ENCODE measurements around the gene EEPD1. TPM values are rescaled to one million over a fixed set of nuclear protein-coding genes. Genes with fewer than 3 reads are reported as not detected.

EEPD1 gene
- total and polyA plus RNA-seq, 7 experiments from 2014 or later: 2.2 to 15.8 (median 11.3) TPM

DNA sequence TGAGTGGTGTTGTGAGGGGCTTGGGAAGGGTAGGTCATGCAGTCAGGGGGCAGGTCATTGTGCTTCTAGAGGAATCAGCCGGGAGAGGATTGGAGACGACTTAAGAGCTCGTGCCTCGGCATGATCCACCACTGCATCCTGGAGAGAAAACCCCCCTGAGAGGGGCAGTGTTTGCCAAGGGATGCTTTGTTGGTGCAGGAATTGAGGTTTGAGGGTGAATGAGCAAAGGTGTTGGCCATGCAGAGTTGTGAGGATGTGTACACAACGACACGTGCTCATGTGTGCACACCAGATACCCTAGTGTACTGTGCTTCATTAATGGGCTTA lies 151.0 kb downstream of the EEPD1 start:
- no peaks in the 10 kb centered on the region for H3K27me3 ChIP-seq (ENCODE audit: control insufficient read depth in 2 of 2, insufficient read depth in 2 of 2, low read length in 2 of 2)
- H3K9me3 ChIP-seq (ENCODE audit: control insufficient read depth in 2 of 3, low read length in 3 of 3): no peaks in the 10 kb centered on the region
- POLR2A ChIA-PET: no interaction called here
- H3K4me1 ChIP-seq (ENCODE audit: control insufficient read depth in 2 of 2, insufficient read depth in 2 of 2, low read length in 2 of 2): no peaks in the 10 kb centered on the region
- CTCF ChIA-PET: no interaction called here
- H3K4me3 ChIP-seq (ENCODE audit: low read length): no peak overlapping the region
- H3K36me3 ChIP-seq (ENCODE audit: control insufficient read depth in 2 of 3, insufficient read depth in 3 of 3, low read length in 3 of 3): no peaks in the 10 kb centered on the region
- no peaks in the 10 kb centered on the region for H3K27me3 Mint-ChIP-seq
- peaks cover 0 to 1% (median 0%) of the 10 kb centered on the region in 11 donors for H3K9me3 Mint-ChIP-seq
- intact Hi-C loops (cut with micrococcal nuclease): no loop called here
- peaks cover 0 to 17% (median 0%) of the 10 kb centered on the region in 5 donors for H3K36me3 Mint-ChIP-seq
- H3K27ac Mint-ChIP-seq: no peak overlapping the region
- ATAC-seq (no peak), DNase-seq (no peak)
- no peak overlapping the region for H3K4me3 Mint-ChIP-seq
- H3K27ac ChIP-seq (ENCODE audit: low read depth, low read length): no peak overlapping the region
- H3K4me1 Mint-ChIP-seq: peaks cover 0 to 5% (median 0%) of the 10 kb centered on the region in 7 donors

DNA sequence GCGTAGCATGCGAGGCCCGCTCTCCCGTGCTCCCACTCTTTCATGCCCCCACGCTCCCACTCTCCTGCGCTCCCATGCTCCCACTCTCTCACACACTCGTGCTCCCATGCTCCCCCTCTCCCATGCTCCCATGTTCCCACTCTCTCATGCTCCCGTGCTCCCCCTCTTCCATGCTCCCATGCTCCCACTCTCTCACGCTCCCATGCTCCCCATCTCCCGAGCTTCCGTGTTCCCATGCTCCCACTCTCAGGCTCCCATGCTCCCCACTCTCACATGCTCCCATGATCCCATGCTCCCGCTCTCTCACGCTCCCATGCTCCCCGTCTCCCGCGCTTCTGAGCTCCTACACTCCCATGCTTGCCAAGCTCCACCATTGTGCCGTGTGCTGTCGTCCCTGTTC lies 152.2 kb downstream of the EEPD1 start:
- DNase-seq (peak in 1 of 9 donors; percentile 8), ATAC-seq (no peak)
- ChIA-PET POLR2A (no interaction called here), CTCF (interaction anchor here (1.1 to 1.6 kb wide), 2 partner anchors 13 to 321 kb away, joined by 3 to 8 read pairs; no protein-coding TSS in a partner anchor)
- H3K4me1 Mint-ChIP-seq: peaks cover 0 to 5% (median 0%) of the 10 kb centered on the region in 7 donors
- no peak overlapping the region for H3K4me3 Mint-ChIP-seq
- no peak overlapping the region for H3K27ac Mint-ChIP-seq
- Histone ChIP-seq H3K27me3 (ENCODE audit: control insufficient read depth in 2 of 2, insufficient read depth in 2 of 2, low read length in 2 of 2) (no peaks in the 10 kb centered on the region), H3K4me1 (ENCODE audit: control insufficient read depth in 2 of 2, insufficient read depth in 2 of 2, low read length in 2 of 2) (no peaks in the 10 kb centered on the region), H3K36me3 (ENCODE audit: control insufficient read depth in 2 of 3, insufficient read depth in 3 of 3, low read length in 3 of 3) (no peaks in the 10 kb centered on the region), H3K27ac (ENCODE audit: low read depth, low read length) (no peak overlapping the region), H3K9me3 (ENCODE audit: control insufficient read depth in 2 of 3, low read length in 3 of 3) (no peaks in the 10 kb centered on the region), H3K4me3 (ENCODE audit: low read length) (no peak overlapping the region)
- intact Hi-C loops (cut with micrococcal nuclease): no loop called here
- H3K9me3 Mint-ChIP-seq: peaks cover 0 to 1% (median 0%) of the 10 kb centered on the region in 11 donors
- peaks cover 0 to 9% (median 0%) of the 10 kb centered on the region in 5 donors for H3K36me3 Mint-ChIP-seq
- no peaks in the 10 kb centered on the region for H3K27me3 Mint-ChIP-seq

DNA sequence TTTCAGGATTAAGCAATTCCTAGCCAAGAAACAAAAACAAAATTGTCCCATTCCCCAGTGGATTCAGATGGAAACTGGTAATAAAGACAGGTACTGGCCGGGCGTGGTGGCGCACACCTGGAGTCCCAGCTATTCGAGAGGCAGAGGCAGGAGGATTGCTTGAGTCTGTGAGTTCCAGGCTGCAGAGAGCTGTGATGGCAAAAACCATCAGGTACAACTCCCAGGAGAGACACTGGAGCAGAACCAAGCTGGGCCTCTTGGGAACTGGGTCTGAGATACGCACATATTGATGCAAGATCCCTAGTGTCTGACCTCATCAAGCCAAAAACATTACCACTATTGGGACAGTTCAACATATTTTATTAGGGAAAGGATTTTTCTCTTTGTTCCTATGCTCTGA lies 152.6 kb downstream of the EEPD1 start:
- ATAC-seq: no peak
- H3K4me1 Mint-ChIP-seq: peaks cover 0 to 5% (median 0%) of the 10 kb centered on the region in 7 donors
- H3K4me3 Mint-ChIP-seq: no peak overlapping the region

DNA sequence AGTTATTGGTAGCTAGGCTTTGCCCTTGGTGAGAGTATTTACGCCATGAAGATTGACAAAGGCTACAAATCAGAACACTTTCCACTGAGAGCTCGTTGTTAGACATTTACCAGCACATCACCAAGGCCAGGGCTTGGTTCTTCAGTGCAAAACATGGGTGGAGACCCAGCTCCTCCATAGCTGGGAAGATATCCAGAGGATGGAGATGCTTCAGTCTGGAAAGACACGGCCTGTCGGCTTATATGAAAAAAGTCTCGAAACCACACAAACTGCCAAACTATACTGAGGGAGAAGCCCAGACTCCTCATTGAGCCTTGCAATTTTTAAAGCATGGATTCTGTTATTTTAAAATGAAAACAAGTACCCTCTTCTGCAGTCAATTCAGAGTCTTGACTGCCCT lies 153.2 kb downstream of the EEPD1 start:
- Mint-ChIP-seq H3K36me3 (peaks cover 0 to 5% (median 0%) of the 10 kb centered on the region in 5 donors), H3K4me1 (peaks cover 0 to 5% (median 0%) of the 10 kb centered on the region in 7 donors), H3K27me3 (no peaks in the 10 kb centered on the region), H3K27ac (no peak overlapping the region), H3K4me3 (no peak overlapping the region), H3K9me3 (peaks cover 0 to 1% (median 0%) of the 10 kb centered on the region in 11 donors)
- Histone ChIP-seq H3K4me1 (ENCODE audit: control insufficient read depth in 2 of 2, insufficient read depth in 2 of 2, low read length in 2 of 2) (no peaks in the 10 kb centered on the region), H3K4me3 (ENCODE audit: low read length) (no peak overlapping the region), H3K9me3 (ENCODE audit: control insufficient read depth in 2 of 3, low read length in 3 of 3) (no peaks in the 10 kb centered on the region), H3K36me3 (ENCODE audit: control insufficient read depth in 2 of 3, insufficient read depth in 3 of 3, low read length in 3 of 3) (no peaks in the 10 kb centered on the region), H3K27ac (ENCODE audit: low read depth, low read length) (no peak overlapping the region), H3K27me3 (ENCODE audit: control insufficient read depth in 2 of 2, insufficient read depth in 2 of 2, low read length in 2 of 2) (no peaks in the 10 kb centered on the region)
- ChIA-PET POLR2A (no interaction called here), CTCF (interaction anchor here (1.1 to 1.6 kb wide), 2 partner anchors 13 to 322 kb away, joined by 3 to 8 read pairs; no protein-coding TSS in a partner anchor)
- no peak for ATAC-seq
- intact Hi-C loops (cut with micrococcal nuclease): no loop called here
- no peak for DNase-seq

More for the DNA sequence above, 152.6 kb downstream of the EEPD1 start:
- intact Hi-C loops (cut with micrococcal nuclease): no loop called here
- Histone ChIP-seq H3K4me3 (ENCODE audit: low read length) (no peak overlapping the region), H3K4me1 (ENCODE audit: control insufficient read depth in 2 of 2, insufficient read depth in 2 of 2, low read length in 2 of 2) (no peaks in the 10 kb centered on the region), H3K36me3 (ENCODE audit: control insufficient read depth in 2 of 3, insufficient read depth in 3 of 3, low read length in 3 of 3) (no peaks in the 10 kb centered on the region), H3K9me3 (ENCODE audit: control insufficient read depth in 2 of 3, low read length in 3 of 3) (no peaks in the 10 kb centered on the region), H3K27me3 (ENCODE audit: control insufficient read depth in 2 of 2, insufficient read depth in 2 of 2, low read length in 2 of 2) (no peaks in the 10 kb centered on the region), H3K27ac (ENCODE audit: low read depth, low read length) (no peak overlapping the region)
- Mint-ChIP-seq H3K27ac (no peak overlapping the region), H3K36me3 (peaks cover 0 to 7% (median 0%) of the 10 kb centered on the region in 5 donors), H3K27me3 (no peaks in the 10 kb centered on the region), H3K9me3 (peaks cover 0 to 1% (median 0%) of the 10 kb centered on the region in 11 donors)
- CTCF ChIA-PET: interaction anchor here (1.1 to 1.6 kb wide), 2 partner anchors 13 to 321 kb away, joined by 3 to 8 read pairs; no protein-coding TSS in a partner anchor
- POLR2A ChIA-PET: no interaction called here
- DNase-seq: no peak

DNA sequence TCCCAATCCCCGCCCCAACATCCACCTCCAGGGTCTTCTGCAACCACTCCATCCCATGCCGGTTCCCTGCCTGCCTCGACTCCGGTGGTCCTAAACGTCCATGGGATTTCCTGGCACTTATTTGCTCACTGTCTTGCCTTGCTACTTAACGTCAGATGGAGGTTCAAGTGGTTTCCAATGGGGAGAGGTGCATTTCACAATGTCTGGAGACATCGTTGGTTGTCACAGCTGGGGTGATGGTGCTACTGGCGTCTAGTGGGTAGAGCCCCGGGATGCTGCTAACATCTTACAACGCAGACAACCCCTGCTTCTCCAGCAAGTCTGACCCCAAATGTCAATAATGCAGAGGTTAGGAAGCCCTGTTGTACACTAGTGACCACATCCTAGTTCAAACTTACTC lies 153.7 kb downstream of the EEPD1 start:
- DNase-seq: no peak

DNA sequence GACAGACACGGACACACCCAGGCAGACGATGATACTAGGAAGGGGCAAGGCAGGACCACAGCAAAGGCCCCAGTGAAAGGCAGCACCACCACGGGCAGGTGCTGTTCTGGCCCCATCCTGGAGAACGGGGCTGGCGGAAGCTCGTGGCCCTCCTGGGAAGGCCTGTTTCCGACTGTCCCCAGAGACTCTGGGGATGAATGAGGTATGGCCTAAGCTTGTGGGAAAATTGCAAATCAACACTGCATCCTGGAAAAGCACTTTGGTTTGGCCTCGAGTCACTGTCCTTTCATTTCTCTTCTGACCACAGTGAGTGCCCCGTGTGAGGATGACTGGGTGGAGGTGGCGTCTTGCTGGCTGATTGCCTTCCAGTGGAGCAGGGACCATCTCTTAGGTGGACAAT lies 155.0 kb downstream of the EEPD1 start:
- Histone ChIP-seq H3K27ac (ENCODE audit: low read depth, low read length) (no peak overlapping the region), H3K27me3 (ENCODE audit: control insufficient read depth in 2 of 2, insufficient read depth in 2 of 2, low read length in 2 of 2) (no peaks in the 10 kb centered on the region), H3K36me3 (ENCODE audit: control insufficient read depth in 2 of 3, insufficient read depth in 3 of 3, low read length in 3 of 3) (no peaks in the 10 kb centered on the region), H3K4me3 (ENCODE audit: low read length) (no peak overlapping the region), H3K4me1 (ENCODE audit: control insufficient read depth in 2 of 2, insufficient read depth in 2 of 2, low read length in 2 of 2) (no peaks in the 10 kb centered on the region), H3K9me3 (ENCODE audit: control insufficient read depth in 2 of 3, low read length in 3 of 3) (no peaks in the 10 kb centered on the region)
- Mint-ChIP-seq H3K36me3 (no peaks in the 10 kb centered on the region), H3K4me1 (peaks cover 0 to 5% (median 4%) of the 10 kb centered on the region in 7 donors), H3K4me3 (no peak overlapping the region), H3K27me3 (no peaks in the 10 kb centered on the region), H3K9me3 (no peaks in the 10 kb centered on the region), H3K27ac (peak overlapping the region in 1 of 9 donors; percentile 62)
- POLR2A ChIA-PET: no interaction called here
- intact Hi-C loops (cut with micrococcal nuclease): no loop called here
- CTCF ChIA-PET: interaction anchor here (0.6 to 0.9 kb wide), 2 partner anchors 10 to 11 kb away, joined by 4 to 6 read pairs; no protein-coding TSS in a partner anchor
- DNase-seq (peak in 1 of 9 donors; percentile 6), ATAC-seq (no peak)

More for the DNA sequence above, 153.7 kb downstream of the EEPD1 start:
- Histone ChIP-seq H3K4me1 (ENCODE audit: control insufficient read depth in 2 of 2, insufficient read depth in 2 of 2, low read length in 2 of 2) (no peaks in the 10 kb centered on the region), H3K36me3 (ENCODE audit: control insufficient read depth in 2 of 3, insufficient read depth in 3 of 3, low read length in 3 of 3) (no peaks in the 10 kb centered on the region), H3K27ac (ENCODE audit: low read depth, low read length) (no peak overlapping the region), H3K27me3 (ENCODE audit: control insufficient read depth in 2 of 2, insufficient read depth in 2 of 2, low read length in 2 of 2) (no peaks in the 10 kb centered on the region), H3K4me3 (ENCODE audit: low read length) (no peak overlapping the region), H3K9me3 (ENCODE audit: control insufficient read depth in 2 of 3, low read length in 3 of 3) (no peaks in the 10 kb centered on the region)
- ATAC-seq: no peak
- ChIA-PET POLR2A (no interaction called here), CTCF (no interaction called here)
- peaks cover 0 to 5% (median 0%) of the 10 kb centered on the region in 7 donors for H3K4me1 Mint-ChIP-seq
- H3K27me3 Mint-ChIP-seq: no peaks in the 10 kb centered on the region
- H3K9me3 Mint-ChIP-seq: peaks cover 0 to 1% (median 0%) of the 10 kb centered on the region in 11 donors
- H3K27ac Mint-ChIP-seq: no peak overlapping the region
- peaks cover 0 to 5% (median 0%) of the 10 kb centered on the region in 5 donors for H3K36me3 Mint-ChIP-seq
- H3K4me3 Mint-ChIP-seq: no peak overlapping the region
- intact Hi-C loops (cut with micrococcal nuclease): no loop called here

DNA sequence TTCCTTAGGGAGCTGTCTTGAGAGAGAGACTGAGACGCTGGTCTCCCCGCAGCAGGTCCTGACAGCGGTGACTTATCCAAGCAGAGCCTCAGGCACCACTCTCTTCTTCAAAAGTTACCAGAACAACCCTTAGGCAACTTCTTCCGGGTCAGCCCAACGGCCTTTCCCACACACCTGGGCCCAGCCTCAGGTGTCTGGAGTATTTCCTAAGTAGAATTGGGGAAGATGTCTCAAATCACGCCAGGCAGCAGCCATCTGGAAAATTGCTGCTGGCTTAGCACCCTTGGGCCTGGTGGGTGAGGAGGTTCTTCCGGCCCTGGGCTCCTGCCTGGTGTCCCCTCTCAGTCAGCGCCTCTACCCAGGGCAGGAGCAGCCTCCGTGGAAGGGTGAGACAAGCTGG lies 156.2 kb downstream of the EEPD1 start:
- H3K27ac ChIP-seq (ENCODE audit: low read depth, low read length): no peak overlapping the region
- ATAC-seq: no peak
- H3K36me3 ChIP-seq (ENCODE audit: control insufficient read depth in 2 of 3, insufficient read depth in 3 of 3, low read length in 3 of 3): no peaks in the 10 kb centered on the region
- H3K4me1 Mint-ChIP-seq: peaks cover 0 to 5% (median 4%) of the 10 kb centered on the region in 7 donors
- H3K36me3 Mint-ChIP-seq: no peaks in the 10 kb centered on the region
- no peaks in the 10 kb centered on the region for H3K27me3 ChIP-seq (ENCODE audit: control insufficient read depth in 2 of 2, insufficient read depth in 2 of 2, low read length in 2 of 2)
- CTCF ChIA-PET: interaction anchor here (0.6 kb wide), 1 partner anchor 930 kb away, joined by 3 read pairs; no protein-coding TSS in a partner anchor
- no peak overlapping the region for H3K4me3 ChIP-seq (ENCODE audit: low read length)
- H3K9me3 ChIP-seq (ENCODE audit: control insufficient read depth in 2 of 3, low read length in 3 of 3): no peaks in the 10 kb centered on the region
- H3K9me3 Mint-ChIP-seq: no peaks in the 10 kb centered on the region
- no peaks in the 10 kb centered on the region for H3K4me1 ChIP-seq (ENCODE audit: control insufficient read depth in 2 of 2, insufficient read depth in 2 of 2, low read length in 2 of 2)
- no peak overlapping the region for H3K27ac Mint-ChIP-seq
- no peak for DNase-seq
- no peak overlapping the region for H3K4me3 Mint-ChIP-seq
- POLR2A ChIA-PET: no interaction called here
- no peaks in the 10 kb centered on the region for H3K27me3 Mint-ChIP-seq
- intact Hi-C loops (cut with micrococcal nuclease): no loop called here
